ENCODE measurements around the gene STAT2. TPM values are rescaled to one million over a fixed set of nuclear protein-coding genes. Genes with fewer than 3 reads are reported as not detected.
"Not testable (repeated sequence)": the region's sequence is repeated elsewhere in the genome, so short reads cannot be mapped to it uniquely, and the experiment has no call there.

Gene STAT2
- total RNA-seq, 2 experiments from 2014 or later, result 263 to 275 TPM

GRCh38 chr12:56347255-56347654, 12.7 kb downstream of the STAT2 start:
- H3K27ac Mint-ChIP-seq, result not testable (repeated sequence)
- POLR2A ChIA-PET, result interaction anchor here (0.7 to 15.3 kb wide), 5 partner anchors 9 to 299 kb away, joined by 3 to 153 read pairs (median 12); partner anchors contain the start of genes CNPY2, IL23A and STAT2

DNA sequence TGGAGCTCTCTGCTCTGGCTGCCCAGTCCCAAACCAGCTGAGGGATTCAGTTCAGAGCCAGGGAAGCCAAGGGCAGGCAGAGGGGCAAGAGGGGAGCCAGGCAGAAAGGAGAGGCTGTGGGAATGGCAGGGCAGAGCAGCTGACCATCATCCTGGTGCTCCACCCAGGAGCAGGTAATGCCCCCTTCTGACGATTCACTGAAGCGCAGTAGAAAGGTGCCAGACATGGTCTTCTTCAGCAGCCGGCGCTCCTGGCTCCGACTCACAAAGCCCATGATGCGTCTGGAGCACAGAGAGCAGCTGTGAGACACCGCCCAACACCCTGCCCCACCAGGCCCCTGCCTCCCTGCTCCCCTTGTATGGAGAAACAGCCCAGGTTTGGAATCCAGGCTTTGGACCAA, 13.2 kb downstream of the STAT2 start:
- Mint-ChIP-seq H3K27ac (peak overlapping the region; percentile 20), H3K4me3 (no peak overlapping the region), H3K9me3 (no peaks in the 10 kb centered on the region), H3K4me1 (peaks cover 8% of the 10 kb centered on the region), H3K36me3 (peaks cover 51% of the 10 kb centered on the region), H3K27me3 (no peaks in the 10 kb centered on the region)
- peak; percentile 12 for ATAC-seq (ENCODE audit: low read depth)
- POLR2A ChIA-PET, result interaction anchor here (0.7 to 15.3 kb wide), 4 partner anchors 8 to 299 kb away, joined by 3 to 153 read pairs (median 18); partner anchors contain the start of genes CNPY2, IL23A and STAT2
- no peak for DNase-seq

More at GRCh38 chr12:56347255-56347654, 12.7 kb downstream of the STAT2 start:
- not testable (repeated sequence) for H3K9me3 Mint-ChIP-seq; ATAC-seq (ENCODE audit: low read depth); H3K27me3 Mint-ChIP-seq; H3K4me3 Mint-ChIP-seq; DNase-seq; H3K4me1 Mint-ChIP-seq
- H3K36me3 Mint-ChIP-seq, result peaks cover 47% of the 10 kb centered on the region

- not testable (repeated sequence) for DNase-seq; H3K4me3 Mint-ChIP-seq; ATAC-seq (ENCODE audit: low read depth); H3K27ac Mint-ChIP-seq; H3K9me3 Mint-ChIP-seq; H3K27me3 Mint-ChIP-seq
- peaks cover 28% of the 10 kb centered on the region for H3K4me1 Mint-ChIP-seq
- H3K36me3 Mint-ChIP-seq, result peaks cover 33% of the 10 kb centered on the region
- POLR2A ChIA-PET, result interaction anchor here (2.1 to 15.3 kb wide), 2 partner anchors 9 to 16 kb away, joined by 9 to 153 read pairs; partner anchors contain the start of gene STAT2
These were observed 17.6 kb downstream of the STAT2 start for GRCh38 chr12:56342290-56342689.

DNA sequence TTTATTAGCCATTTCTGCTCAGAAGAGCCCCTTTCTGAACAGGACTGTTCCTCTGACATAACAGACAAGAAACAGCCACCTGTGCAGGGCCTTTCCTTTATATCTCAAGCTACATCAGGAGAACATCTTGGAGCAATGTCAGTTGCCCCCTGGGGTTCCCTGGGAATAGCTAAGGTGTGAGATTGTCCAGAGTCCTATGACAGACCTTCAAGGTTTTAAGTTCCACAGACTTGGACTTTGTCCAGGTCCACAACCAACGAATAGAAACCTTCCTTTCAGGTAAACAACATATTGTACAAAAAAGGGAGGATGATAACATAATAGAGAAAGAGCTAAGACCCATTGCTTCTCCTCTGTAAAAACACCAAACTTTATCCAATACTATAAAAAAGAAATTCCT, 18.3 kb downstream of the STAT2 start:
- Mint-ChIP-seq H3K9me3 (no peaks in the 10 kb centered on the region), H3K36me3 (peaks cover 29% of the 10 kb centered on the region), H3K4me3 (no peak overlapping the region), H3K27me3 (no peaks in the 10 kb centered on the region), H3K27ac (no peak overlapping the region), H3K4me1 (peaks cover 34% of the 10 kb centered on the region)
- ATAC-seq (ENCODE audit: low read depth) (no peak), DNase-seq (no peak)
- POLR2A ChIA-PET, result interaction anchor here (1.2 to 15.3 kb wide), 2 partner anchors 17 to 108 kb away, joined by 3 to 153 read pairs; partner anchors contain the start of genes STAT2 and TIMELESS

DNA sequence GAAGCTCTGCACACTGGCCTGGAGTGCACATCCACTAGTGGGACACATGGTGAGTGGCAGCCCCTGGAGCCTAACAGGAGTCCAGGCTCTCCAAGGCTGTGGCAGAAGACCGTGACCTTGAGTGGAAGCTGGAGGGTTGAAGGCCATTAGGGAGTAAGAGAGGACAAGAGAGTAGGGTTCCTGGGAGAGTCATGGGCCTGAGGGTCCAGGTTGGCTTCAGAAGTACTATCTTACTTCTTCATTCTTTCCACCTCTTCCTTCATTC, 20.8 kb downstream of the STAT2 start:
- no peak for ATAC-seq (ENCODE audit: low read depth)
- H3K9me3 Mint-ChIP-seq, result no peaks in the 10 kb centered on the region

GRCh38 chr12:56338308-56339157, 21.4 kb downstream of the STAT2 start, which contains the start of gene IL23A:
TSS of gene IL23A (plus strand) at chr12:56338884. CDS start at chr12:56339045, 161 bp downstream.
- POLR2A ChIA-PET, result interaction anchor here (0.6 to 15.3 kb wide), 15 partner anchors 9 to 222 kb away, joined by 3 to 153 read pairs (median 4); partner anchors contain the start of genes APOF, CNPY2, COQ10A and RNF41
- Mint-ChIP-seq H3K9me3 (no peaks in the 10 kb centered on the region), H3K27me3 (no peaks in the 10 kb centered on the region), H3K4me1 (peaks cover 41% of the 10 kb centered on the region), H3K4me3 (peak within 1 kb of the TSS; percentile 88), H3K36me3 (peaks cover 22% of the 10 kb centered on the region), H3K27ac (peak within 1 kb of the TSS; percentile 100)
- ATAC-seq (ENCODE audit: low read depth) (peak; percentile 66), DNase-seq (peak; percentile 68)

More for the DNA sequence above, 20.8 kb downstream of the STAT2 start:
- Mint-ChIP-seq H3K27me3 (no peaks in the 10 kb centered on the region), H3K27ac (peak overlapping the region; percentile 100), H3K36me3 (peaks cover 24% of the 10 kb centered on the region), H3K4me1 (peaks cover 41% of the 10 kb centered on the region), H3K4me3 (peak overlapping the region; percentile 88)
- POLR2A ChIA-PET, result interaction anchor here (0.6 to 15.3 kb wide), 12 partner anchors 8 to 222 kb away, joined by 3 to 153 read pairs (median 4); partner anchors contain the start of genes APOF, CNPY2, COQ10A and RNF41
- DNase-seq, result no peak

GRCh38 chr12:56337753-56338251, 22.1 kb downstream of the STAT2 start:
- POLR2A ChIA-PET, result interaction anchor here (1.2 to 15.3 kb wide), 10 partner anchors 10 to 220 kb away, joined by 3 to 153 read pairs (median 4); partner anchors contain the start of genes APOF, CNPY2, COQ10A and SMARCC2
- Mint-ChIP-seq H3K27ac (peak overlapping the region; percentile 100), H3K9me3 (no peaks in the 10 kb centered on the region), H3K27me3 (no peaks in the 10 kb centered on the region), H3K36me3 (peaks cover 17% of the 10 kb centered on the region), H3K4me3 (no peak overlapping the region), H3K4me1 (peaks cover 40% of the 10 kb centered on the region)
- ATAC-seq (ENCODE audit: low read depth) (no peak), DNase-seq (no peak)

DNA sequence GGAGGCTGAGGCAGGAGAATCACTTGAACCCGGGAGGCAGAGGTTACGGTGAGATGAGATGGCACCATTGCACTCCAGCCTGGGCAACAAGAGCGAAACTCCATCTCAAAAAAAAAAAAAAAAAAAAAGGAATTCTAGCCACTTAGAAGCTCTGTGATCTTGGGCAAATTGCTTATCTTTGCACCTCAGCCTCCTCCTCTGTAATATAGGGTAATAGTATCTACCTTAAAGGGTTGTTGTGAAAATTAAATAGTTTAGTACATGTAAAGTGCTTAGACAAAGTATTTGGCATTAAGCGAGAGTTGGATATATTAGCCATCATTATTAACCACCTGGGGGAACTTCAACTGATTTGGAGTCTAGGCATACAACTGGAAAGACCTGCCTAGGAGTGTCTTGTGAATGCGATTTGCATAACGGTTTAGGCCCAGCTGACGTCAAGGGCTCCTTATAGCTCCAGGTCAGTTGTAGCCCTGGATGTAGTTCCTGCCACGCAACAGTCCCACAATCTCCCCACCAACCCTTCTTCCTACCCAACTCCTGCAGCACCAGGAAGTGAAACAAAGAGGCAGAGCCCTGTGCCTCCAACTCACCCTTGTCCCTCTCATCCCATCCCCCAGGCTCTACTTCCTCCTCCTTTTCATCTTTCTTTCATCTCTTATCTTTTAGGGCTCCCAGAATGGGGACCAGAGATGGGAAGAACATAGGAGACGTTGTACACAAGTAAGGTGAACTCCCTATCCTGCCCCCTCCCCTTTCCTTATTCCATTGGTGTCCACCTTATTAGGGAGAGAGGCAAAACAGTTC, 23.3 kb downstream of the STAT2 start:
- Mint-ChIP-seq H3K27me3 (no peaks in the 10 kb centered on the region), H3K4me1 (peaks cover 42% of the 10 kb centered on the region), H3K4me3 (no peak overlapping the region), H3K27ac (peak overlapping the region; percentile 60), H3K9me3 (no peaks in the 10 kb centered on the region), H3K36me3 (peaks cover 12% of the 10 kb centered on the region)
- POLR2A ChIA-PET, result interaction anchor here (4.8 to 5.0 kb wide), 2 partner anchors 21 to 23 kb away, joined by 28 to 40 read pairs; partner anchors contain the start of genes CNPY2 and STAT2
- DNase-seq (no peak), ATAC-seq (ENCODE audit: low read depth) (no peak)

DNA sequence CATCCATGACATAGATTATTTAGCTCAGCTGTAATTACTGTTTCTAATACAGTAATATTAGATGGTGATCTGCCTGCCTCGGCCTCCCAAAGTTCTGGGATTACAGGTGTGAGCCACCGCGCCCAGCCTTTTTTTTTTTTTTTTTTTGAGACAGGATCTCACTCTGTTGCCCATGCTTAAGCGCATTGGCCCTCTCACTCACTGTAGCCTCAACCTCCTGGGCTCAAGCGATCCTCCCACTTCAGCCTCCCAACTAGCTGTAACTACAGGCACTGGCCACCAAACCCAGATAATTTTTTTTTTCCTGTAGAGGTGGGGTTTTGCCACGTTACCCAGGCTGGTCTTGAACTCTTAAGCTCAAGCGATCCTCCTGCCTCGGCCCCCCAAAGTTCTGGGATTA, 24.4 kb downstream of the STAT2 start:
- not testable (repeated sequence) for H3K27me3 Mint-ChIP-seq; H3K36me3 Mint-ChIP-seq; H3K27ac Mint-ChIP-seq; H3K9me3 Mint-ChIP-seq; ATAC-seq (ENCODE audit: low read depth); DNase-seq
- Mint-ChIP-seq H3K4me3 (peak overlapping the region; percentile 28), H3K4me1 (peaks cover 42% of the 10 kb centered on the region)
- POLR2A ChIA-PET, result interaction anchor here (0.7 to 5.0 kb wide), 3 partner anchors 20 to 267 kb away, joined by 6 to 40 read pairs (median 28); partner anchors contain the start of genes CNPY2 and STAT2

- Mint-ChIP-seq H3K9me3 (no peaks in the 10 kb centered on the region), H3K4me3 (peak overlapping the region; percentile 92), H3K27ac (peak overlapping the region; percentile 94), H3K36me3 (peaks cover 9% of the 10 kb centered on the region), H3K27me3 (no peaks in the 10 kb centered on the region), H3K4me1 (peaks cover 37% of the 10 kb centered on the region)
- POLR2A ChIA-PET, result interaction anchor here (1.8 to 5.0 kb wide), 2 partner anchors 19 to 25 kb away, joined by 17 to 40 read pairs; partner anchors contain the start of genes CNPY2 and STAT2
- ATAC-seq (ENCODE audit: low read depth), result no peak
- DNase-seq, result no peak
These were observed 25.5 kb downstream of the STAT2 start for GRCh38 chr12:56334490-56334793.

DNA sequence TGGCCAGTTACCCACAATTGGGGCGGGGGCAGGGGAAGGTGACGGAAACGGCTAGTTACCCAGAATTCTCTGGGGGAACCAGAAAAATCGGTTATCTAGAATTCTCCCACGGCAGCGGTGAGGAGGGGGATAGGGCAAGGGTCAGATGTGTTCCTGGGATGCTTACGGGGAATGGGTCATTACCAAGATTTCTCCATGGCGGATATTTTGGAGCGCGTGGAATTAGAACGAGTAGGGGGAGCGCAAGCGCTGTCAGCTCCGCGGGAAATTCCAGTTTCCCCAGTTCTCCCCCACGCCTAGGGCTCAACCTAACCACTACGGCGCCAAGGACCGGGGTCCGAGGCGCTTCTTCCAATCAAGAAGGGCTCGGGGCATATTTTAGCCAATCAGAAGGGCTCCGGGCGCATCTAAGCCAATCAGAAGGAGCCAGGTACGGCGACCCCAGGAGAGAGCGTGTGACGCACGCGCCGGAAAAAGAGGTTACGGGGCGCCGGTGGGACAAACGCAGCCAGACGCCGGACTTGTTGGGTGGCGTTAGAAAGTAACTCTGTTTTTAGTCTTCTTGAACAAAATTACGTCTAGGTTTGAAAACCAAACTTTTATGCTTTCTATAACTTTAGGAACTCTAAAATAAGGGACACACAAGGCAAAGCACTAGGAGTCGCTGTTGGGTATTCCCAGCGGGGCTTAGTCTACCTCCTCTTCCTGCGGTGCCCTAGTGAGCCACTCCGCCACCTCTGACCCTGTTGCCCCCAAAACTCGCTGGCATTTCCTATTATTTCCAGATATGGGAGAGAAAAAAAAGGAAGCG, 26.0 kb downstream of the STAT2 start, which contains the start of gene PAN2:
Gene PAN2 (minus strand): TSS at position 322 of the 811 bp plus-strand sequence. CDS start 906 bp downstream, outside the sequence.
- POLR2A ChIA-PET, result interaction anchor here (0.6 to 5.0 kb wide), 7 partner anchors 9 to 131 kb away, joined by 3 to 40 read pairs (median 5); partner anchors contain the start of genes CNPY2 and STAT2
- Mint-ChIP-seq H3K4me3 (peak within 1 kb of the TSS; percentile 92), H3K27me3 (no peaks in the 10 kb centered on the region), H3K27ac (peak within 1 kb of the TSS; percentile 94), H3K36me3 (peaks cover 7% of the 10 kb centered on the region), H3K9me3 (no peaks in the 10 kb centered on the region), H3K4me1 (peaks cover 32% of the 10 kb centered on the region)
- ATAC-seq (ENCODE audit: low read depth) (peak; percentile 91), DNase-seq (peak; percentile 89)
